NCI-H2081 treated with DMSO at 0.1 percent for 48 hours (cell line): ENCODE measurements around the gene MEIS1.
"Not testable (repeated sequence)": the region's sequence is repeated elsewhere in the genome, so short reads cannot be mapped to it uniquely, and the experiment has no call there.

Source experiments
- DNase-seq: peaks from one replicate; lab custom pipeline; 2025; lab: John Stamatoyannopoulos, UW

MEIS1 gene

GRCh38 chr2:66467718-66468117 is 32.8 kb downstream of the MEIS1 start:
- DNase-seq: no peak

GRCh38 chr2:66469214-66469902 is 34.4 kb downstream of the MEIS1 start:
- no peak for DNase-seq

GRCh38 chr2:66470199-66470598 is 35.3 kb downstream of the MEIS1 start:
- no peak for DNase-seq

- no peak for DNase-seq
These were observed 37.4 kb downstream of the MEIS1 start for GRCh38 chr2:66472225-66472843.

GRCh38 chr2:66477135-66477842 is 42.4 kb downstream of the MEIS1 start:
- no peak for DNase-seq

GRCh38 chr2:66478299-66478698 is 43.4 kb downstream of the MEIS1 start:
- DNase-seq: no peak

GRCh38 chr2:66478731-66479316 is 43.9 kb downstream of the MEIS1 start:
- no peak for DNase-seq

GRCh38 chr2:66481100-66481549 is 46.2 kb downstream of the MEIS1 start:
- no peak for DNase-seq

GRCh38 chr2:66485252-66485651 is 50.3 kb downstream of the MEIS1 start:
- DNase-seq: not testable (repeated sequence)

GRCh38 chr2:66488946-66489345 is 54.0 kb downstream of the MEIS1 start:
- DNase-seq: no peak

GRCh38 chr2:66489436-66489835 is 54.5 kb downstream of the MEIS1 start:
- DNase-seq: no peak

GRCh38 chr2:66490588-66491001 is 55.7 kb downstream of the MEIS1 start:
- DNase-seq: no peak

- no peak for DNase-seq
These were observed 59.8 kb downstream of the MEIS1 start for GRCh38 chr2:66494708-66495107.

GRCh38 chr2:66495788-66496640 is 61.1 kb downstream of the MEIS1 start:
- DNase-seq: no peak

- DNase-seq: no peak
These were observed 61.9 kb downstream of the MEIS1 start for GRCh38 chr2:66496670-66497420.

GRCh38 chr2:66497431-66498288 is 62.7 kb downstream of the MEIS1 start:
- DNase-seq: no peak

GRCh38 chr2:66498289-66498975 is 63.5 kb downstream of the MEIS1 start:
- no peak for DNase-seq

- no peak for DNase-seq
These were observed 66.3 kb downstream of the MEIS1 start for GRCh38 chr2:66501267-66501666.

GRCh38 chr2:66506265-66506664 is 71.3 kb downstream of the MEIS1 start:
- no peak for DNase-seq
